DOHH2 (cell line): ENCODE data around the gene TRAPPC2L.

Experiments
- H3F3A ChIP-seq: fragments of 200-600 bp; sonication (generic), shearing (Covaris generic); 2 replicates; pipeline ENCODE4 v1.6.0; 2016; ENCODE audit warnings: antibody characterized with exemption, mild to moderate bottlenecking; ENCODE audit not compliant: control insufficient read depth, insufficient read depth
- H3K27ac ChIP-seq: fragments of 200-600 bp; sonication (generic); 2 replicates; pipeline ENCODE4 v1.5.1; 2014; ENCODE audit warnings: low read depth, mild to moderate bottlenecking, low read length, moderate library complexity
- H3K27me3 ChIP-seq: fragments of 200-600 bp; sonication (generic); 2 replicates; pipeline ENCODE4 v1.6.1; 2014; ENCODE audit warnings: mild to moderate bottlenecking, low read length, mixed read lengths; ENCODE audit not compliant: control insufficient read depth
- H3K36me3 ChIP-seq: fragments of 200-600 bp; sonication (generic); 2 replicates; pipeline ENCODE4 v1.6.1; 2014; ENCODE audit warnings: mild to moderate bottlenecking, low read length, moderate library complexity, mixed read lengths; ENCODE audit not compliant: control insufficient read depth
- H3K4me1 ChIP-seq: fragments of 200-600 bp; sonication (generic); 2 replicates; pipeline ENCODE4 v1.6.1; 2014; ENCODE audit warnings: mild to moderate bottlenecking, low read length, mixed read lengths; ENCODE audit not compliant: control insufficient read depth
- H3K4me2 ChIP-seq: fragments of 200-600 bp; sonication (generic); 2 replicates; pipeline ENCODE4 v1.6.0; 2014; ENCODE audit warnings: mild to moderate bottlenecking, low read length, moderate library complexity
- H3K4me3 ChIP-seq: fragments of 200-600 bp; sonication (generic); 2 replicates; pipeline ENCODE4 v1.5.1; 2014; ENCODE audit warnings: mild to moderate bottlenecking, low read length, mixed read lengths
- H3K79me2 ChIP-seq: fragments of 200-600 bp; sonication (generic); 2 replicates; pipeline ENCODE4 v1.6.1; 2014; ENCODE audit warnings: mild to moderate bottlenecking, low read length, mixed read lengths; ENCODE audit not compliant: control insufficient read depth
- H3K9me2 ChIP-seq: fragments of 200-600 bp; sonication (generic); replicated peaks from 2 replicates; pipeline ENCODE4 v1.6.1; 2014; ENCODE audit warnings: mild to moderate bottlenecking, low read length, mixed read lengths; ENCODE audit not compliant: control insufficient read depth
- H3K9me3 ChIP-seq: fragments of 200-600 bp; sonication (generic); 2 replicates; pipeline ENCODE4 v1.6.1; 2014; ENCODE audit warnings: antibody characterized with exemption, low read length, mixed read lengths; ENCODE audit not compliant: control insufficient read depth, insufficient read depth
- H4K20me1 ChIP-seq: fragments of 200-600 bp; sonication (generic); 2 replicates; pipeline ENCODE4 v1.6.0; 2014; ENCODE audit warnings: low read depth, mild to moderate bottlenecking, antibody characterized with exemption, low read length, moderate library complexity; ENCODE audit not compliant: control insufficient read depth, insufficient read depth
- CTCF ChIP-seq: fragments of 200-600 bp; sonication (generic); IDR thresholded peaks from one replicate; pipeline ENCODE4 v1.5.1; 2014; ENCODE audit warnings: antibody characterized with exemption, mild to moderate bottlenecking, low read depth, low read length; ENCODE audit not compliant: poor library complexity, severe bottlenecking
- EZH2phosphoT487 ChIP-seq: fragments of 200-600 bp; sonication (generic); IDR thresholded peaks from 2 replicates; pipeline ENCODE4 v1.6.1; 2017; ENCODE audit warnings: borderline replicate concordance, mild to moderate bottlenecking, antibody characterized with exemption, low read length, moderate library complexity, mixed read lengths

Gene TRAPPC2L

DNA sequence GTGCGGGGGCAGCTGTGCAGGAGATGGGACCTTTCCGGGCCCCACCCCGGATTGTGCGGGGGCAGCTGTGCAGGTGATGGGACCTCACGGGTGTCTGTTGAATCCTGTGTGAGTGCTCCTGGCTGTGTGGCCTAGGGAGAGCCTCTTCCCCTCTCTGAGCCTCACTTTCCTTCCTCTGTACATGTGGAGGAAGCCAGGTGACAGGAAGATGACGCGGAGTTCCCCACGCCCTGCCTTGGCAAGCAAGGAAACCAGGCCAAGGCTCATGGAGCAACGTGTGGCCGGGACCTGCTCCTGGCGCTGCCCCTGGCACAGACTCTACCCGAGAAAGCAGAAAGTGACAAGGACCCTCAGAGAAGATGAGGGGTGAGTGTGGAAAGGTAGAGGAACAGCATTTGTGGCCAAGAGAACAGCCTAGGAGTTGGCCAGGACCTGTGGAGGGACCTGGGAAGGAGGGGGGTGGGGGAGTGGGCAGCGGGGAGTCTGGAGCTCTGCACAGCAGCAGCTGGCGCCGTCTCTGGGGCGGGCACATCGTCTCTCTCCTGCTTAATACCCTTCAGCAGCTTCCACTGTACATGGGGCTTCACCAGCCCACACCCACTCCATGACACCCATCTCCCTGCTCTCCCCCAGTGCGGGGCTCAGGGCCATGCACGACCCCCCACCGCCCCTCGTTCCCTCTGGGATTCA, 47.9 kb downstream of the TRAPPC2L start:
- TF ChIP-seq CTCF (no peak), EZH2phosphoT487 (no peak)

DNA sequence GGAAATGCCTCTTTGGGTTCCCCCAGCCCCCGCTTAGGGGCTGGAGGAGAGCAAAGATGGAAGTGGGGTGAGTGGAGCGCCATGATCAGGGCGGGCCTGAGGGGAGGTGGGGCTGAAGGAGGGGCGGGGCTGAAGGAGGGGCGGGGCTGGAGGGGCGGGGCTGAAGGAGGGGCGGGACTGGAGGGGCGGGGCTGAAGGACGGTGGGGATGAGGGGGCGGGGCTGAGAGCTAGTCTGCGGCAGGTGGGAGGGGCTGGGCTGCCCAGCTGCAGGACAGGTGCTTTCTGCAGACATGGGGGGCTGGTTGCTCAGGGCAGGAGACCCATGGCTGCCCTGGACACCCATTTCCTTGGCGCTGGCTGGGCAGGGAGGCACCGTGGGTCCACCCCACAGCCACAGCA, 48.6 kb downstream of the TRAPPC2L start:
- H3K79me2 ChIP-seq, result peaks cover 71% of the 10 kb centered on the region
- TF ChIP-seq CTCF, result no peak
- TF ChIP-seq EZH2phosphoT487, result no peak
- H3F3A ChIP-seq, result no peaks in the 10 kb centered on the region
- H3K27ac ChIP-seq, result no peak overlapping the region
- H3K4me1 ChIP-seq, result peaks cover 11% of the 10 kb centered on the region
- H3K4me2 ChIP-seq, result no peak overlapping the region
- no peaks in the 10 kb centered on the region for H3K9me3 ChIP-seq
- H3K36me3 ChIP-seq, result peaks cover 25% of the 10 kb centered on the region
- no peak overlapping the region for H3K4me3 ChIP-seq
- H3K27me3 ChIP-seq, result no peaks in the 10 kb centered on the region
- H4K20me1 ChIP-seq, result peaks cover 27% of the 10 kb centered on the region
- no peaks in the 10 kb centered on the region for H3K9me2 ChIP-seq

More for the DNA sequence above, 47.9 kb downstream of the TRAPPC2L start:
- H3K27me3 ChIP-seq, result no peaks in the 10 kb centered on the region
- no peaks in the 10 kb centered on the region for H3K9me3 ChIP-seq
- H3K9me2 ChIP-seq, result no peaks in the 10 kb centered on the region
- no peak overlapping the region for H3K4me3 ChIP-seq
- no peak overlapping the region for H3K4me2 ChIP-seq
- no peak overlapping the region for H3K27ac ChIP-seq
- H3K36me3 ChIP-seq, result peaks cover 31% of the 10 kb centered on the region
- H3K79me2 ChIP-seq, result peaks cover 64% of the 10 kb centered on the region
- H4K20me1 ChIP-seq, result peaks cover 23% of the 10 kb centered on the region
- peaks cover 11% of the 10 kb centered on the region for H3K4me1 ChIP-seq
- H3F3A ChIP-seq, result no peaks in the 10 kb centered on the region

GRCh38 chr16:88906020-88906419, 49.1 kb downstream of the TRAPPC2L start:
- peaks cover 22% of the 10 kb centered on the region for H3K36me3 ChIP-seq
- H3K9me2 ChIP-seq, result no peaks in the 10 kb centered on the region
- no peak overlapping the region for H3K27ac ChIP-seq
- no peak for TF ChIP-seq EZH2phosphoT487
- no peak for TF ChIP-seq CTCF
- no peaks in the 10 kb centered on the region for H3K27me3 ChIP-seq
- H3F3A ChIP-seq, result no peaks in the 10 kb centered on the region
- peaks cover 11% of the 10 kb centered on the region for H3K4me1 ChIP-seq
- peaks cover 76% of the 10 kb centered on the region for H3K79me2 ChIP-seq
- H3K4me3 ChIP-seq, result no peak overlapping the region
- peaks cover 27% of the 10 kb centered on the region for H4K20me1 ChIP-seq
- H3K4me2 ChIP-seq, result no peak overlapping the region
- H3K9me3 ChIP-seq, result no peaks in the 10 kb centered on the region
